Inflammatory macrophage treated with lipopolysaccharide for 4 hours (primary cell): ENCODE measurements around the gene METAP1D.
"Not testable (repeated sequence)": the region's sequence is repeated elsewhere in the genome, so short reads cannot be mapped to it uniquely, and the experiment has no call there.

Experiments used
- DNase-seq: peaks from one replicate; pipeline ENCODE4 v3.0.0-alpha.2; 2020

Gene METAP1D

DNA sequence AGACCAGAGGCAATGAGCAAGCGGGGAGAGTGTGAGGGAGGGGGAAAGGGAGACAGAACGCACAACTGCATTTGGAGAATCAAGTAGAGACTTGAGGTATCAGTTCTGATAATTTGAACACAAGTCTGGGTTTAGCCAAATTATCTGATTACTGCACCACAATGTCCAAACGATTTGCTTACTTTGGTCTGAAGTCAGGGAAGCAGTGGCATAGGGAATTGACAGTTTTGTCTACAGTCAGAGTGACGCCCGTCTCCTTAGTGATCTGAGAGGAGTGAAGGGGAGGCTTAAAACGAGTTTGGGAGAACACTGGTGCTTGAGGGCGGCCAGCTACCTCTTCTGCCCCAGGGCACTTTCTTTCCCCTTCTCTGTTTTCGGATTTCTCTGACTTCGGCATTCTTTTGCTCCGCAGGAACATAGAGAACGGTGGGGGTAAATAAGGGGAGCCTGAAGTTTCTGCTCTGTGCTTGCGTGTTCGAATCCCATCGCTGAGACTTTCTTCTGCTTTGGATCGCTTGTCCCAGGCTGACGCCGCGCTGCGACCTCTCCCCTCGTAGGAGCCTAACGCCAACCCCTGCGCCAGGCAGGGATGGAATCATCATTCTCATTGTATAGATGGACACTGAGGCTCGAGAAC, 105.8 kb downstream of the METAP1D start:
- DNase-seq, result no peak

DNA sequence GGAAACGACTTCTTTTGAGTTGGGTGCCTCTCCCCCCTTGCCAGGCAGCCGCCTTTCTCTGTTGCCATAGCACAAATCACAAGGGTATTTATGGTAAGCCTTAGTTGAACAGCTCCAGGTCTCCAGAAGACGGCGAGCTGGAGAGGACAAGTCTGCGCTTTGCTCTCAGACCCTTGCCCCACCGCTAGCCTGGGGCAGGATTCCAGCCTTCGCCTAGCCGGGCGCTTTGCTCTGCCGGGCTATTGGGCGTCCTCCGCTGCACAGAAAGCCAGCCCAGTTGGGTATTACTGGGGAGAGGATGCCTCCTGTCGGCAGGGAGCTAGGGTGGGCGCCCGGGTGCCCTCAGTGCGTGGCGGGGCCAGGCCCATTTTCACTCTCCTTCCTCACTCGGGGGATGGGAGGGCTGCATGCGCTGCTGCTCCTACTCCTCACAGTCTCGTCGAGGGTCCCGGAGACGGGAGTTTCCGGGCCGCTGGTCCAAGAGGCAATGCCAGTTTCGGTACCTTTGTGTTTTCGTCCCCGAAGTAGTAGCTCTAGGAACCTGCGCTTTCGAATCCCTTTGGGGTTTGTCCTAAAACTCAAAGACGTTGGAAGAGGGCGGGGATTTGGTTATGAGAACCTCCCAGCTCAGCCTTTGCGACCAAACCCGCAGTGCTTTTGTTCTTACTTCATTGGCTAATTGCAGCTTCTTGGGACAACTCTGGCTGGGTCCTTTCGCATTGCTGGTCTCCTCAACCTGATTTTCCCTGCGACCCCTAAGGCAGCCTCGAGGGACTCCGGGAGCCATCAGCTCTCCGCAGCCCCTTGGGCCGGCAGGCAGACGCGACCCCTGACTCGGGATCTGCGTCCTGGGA, 106.6 kb downstream of the METAP1D start:
- DNase-seq, result peak; percentile 59

DNA sequence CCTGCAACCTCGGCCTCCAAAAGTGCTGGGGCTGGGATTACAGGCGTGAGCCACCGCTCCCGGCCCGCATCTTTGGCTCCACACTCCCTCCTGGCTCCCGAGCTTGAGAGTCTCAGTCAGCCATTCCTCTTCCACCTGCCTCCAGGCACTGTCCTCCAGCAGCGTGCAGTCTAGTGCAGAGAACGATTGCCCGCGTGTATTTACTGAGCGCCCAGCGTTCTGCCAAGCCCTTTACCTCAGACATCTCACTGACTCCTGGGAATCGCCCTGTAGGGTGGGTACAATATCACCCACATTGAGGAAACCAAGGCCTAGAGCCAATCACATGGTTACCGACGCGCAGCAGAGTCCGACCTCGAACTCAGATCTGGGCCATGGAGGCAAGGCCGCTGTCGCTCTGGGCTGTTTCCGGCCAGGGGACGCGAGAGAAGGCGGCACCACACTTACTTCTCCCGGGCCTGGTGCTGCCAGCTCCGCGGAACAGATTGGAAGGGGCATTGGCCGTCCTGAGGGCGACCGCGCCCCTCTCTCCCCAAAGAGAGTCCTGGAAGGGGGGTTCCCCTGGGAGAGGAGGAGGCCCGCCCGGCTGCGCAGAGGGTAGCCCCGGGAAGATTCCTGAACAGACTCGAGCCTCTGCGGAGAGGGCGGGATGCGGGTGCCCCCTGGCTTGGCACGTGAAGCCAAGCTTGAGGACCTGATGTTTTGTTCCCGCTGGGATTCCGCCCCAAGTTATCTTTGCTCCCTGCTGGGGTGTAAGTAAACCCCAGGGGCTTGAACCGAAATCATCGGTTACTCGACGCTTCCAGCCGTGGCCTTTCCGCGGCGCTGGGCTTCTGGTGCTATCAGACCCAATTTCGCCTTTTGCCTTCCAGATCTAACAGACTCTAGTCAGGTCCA, 108.2 kb downstream of the METAP1D start:
- DNase-seq, result no peak

DNA sequence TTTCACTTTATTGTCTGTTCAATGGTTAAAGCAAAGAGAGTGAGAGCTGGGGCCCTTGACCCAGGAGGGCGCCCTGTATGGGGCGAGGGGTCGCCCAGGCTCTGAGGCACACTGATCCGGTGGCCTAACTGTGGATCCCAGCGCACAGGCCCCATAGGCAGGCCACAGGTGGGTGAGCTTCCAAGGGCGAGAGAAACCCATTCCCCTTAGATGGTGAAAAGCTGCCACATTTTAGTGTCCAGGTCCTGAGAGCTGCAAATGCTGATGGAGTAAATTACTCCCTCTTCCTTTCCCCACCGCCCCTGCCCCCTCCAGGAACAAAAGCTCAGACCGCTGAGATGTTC, 108.8 kb downstream of the METAP1D start:
- no peak for DNase-seq

GRCh38 chr2:172109256-172109987, 109.7 kb downstream of the METAP1D start:
- no peak for DNase-seq

DNA sequence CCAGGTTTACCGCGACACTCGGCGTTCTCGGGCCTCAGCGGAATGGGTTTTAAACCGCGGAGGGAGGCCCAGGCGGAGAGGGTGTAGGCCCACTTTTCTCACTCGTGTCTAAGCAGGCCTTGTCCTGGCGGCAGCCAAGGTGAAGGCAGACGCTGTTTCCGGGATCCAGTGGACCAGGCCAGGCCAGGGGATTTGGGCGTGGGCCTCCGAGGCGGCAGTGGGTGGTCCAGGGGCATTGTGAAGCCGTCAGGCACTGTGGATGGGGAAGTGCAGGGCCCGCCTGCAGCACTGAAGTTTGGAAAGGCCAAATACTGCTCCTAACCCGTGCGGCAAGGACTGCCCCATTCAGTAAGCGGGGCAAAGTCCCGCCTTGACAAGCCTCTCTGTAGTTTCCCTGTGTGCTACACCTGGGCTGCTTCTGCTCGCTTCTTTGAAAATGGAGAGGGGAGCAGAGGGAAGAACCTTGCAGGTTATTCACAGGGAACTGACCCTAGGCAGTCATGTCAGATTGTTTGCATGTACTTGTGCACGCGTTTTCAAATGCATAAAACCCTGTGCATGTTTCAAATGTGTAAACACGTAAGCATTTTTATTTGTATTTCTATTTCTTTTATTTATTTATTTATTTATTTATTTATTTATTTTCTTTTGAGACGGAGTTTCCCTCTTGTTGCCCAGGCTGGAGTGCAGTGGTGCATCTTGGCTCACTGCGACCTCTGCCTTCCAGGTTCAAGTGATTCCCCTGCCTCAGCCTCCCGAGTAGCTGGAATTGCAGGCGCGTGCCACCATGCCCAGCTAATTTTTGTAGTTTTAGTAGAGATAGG, 110.4 kb downstream of the METAP1D start:
- no peak for DNase-seq

- DNase-seq, result no peak
Measured at GRCh38 chr2:172113617-172114016, 113.9 kb downstream of the METAP1D start.

GRCh38 chr2:172114176-172114575, 114.4 kb downstream of the METAP1D start:
- not testable (repeated sequence) for DNase-seq

GRCh38 chr2:172114579-172114978, 114.8 kb downstream of the METAP1D start:
- DNase-seq, result no peak

- DNase-seq, result no peak
Measured at GRCh38 chr2:172116107-172116506, 116.4 kb downstream of the METAP1D start.

DNA sequence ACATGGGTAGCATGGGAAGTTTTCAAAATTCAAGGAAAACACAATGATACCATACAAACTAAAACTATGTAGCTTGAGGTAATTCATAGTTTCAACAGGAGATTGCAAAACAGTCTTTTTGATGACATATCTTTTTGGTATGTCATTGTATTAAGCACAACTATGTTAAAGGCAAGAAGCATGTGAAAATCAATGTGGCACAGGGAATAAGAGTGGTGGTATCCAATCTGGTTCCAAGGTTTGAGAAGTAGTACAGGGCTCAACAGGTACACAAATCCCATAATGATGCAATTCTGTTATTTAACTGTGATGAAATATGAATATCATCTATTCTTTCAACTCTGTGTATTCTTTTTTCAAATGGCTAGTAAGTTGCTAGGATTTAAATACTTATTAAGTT, 119.3 kb downstream of the METAP1D start:
- DNase-seq, result peak; percentile 55

DNA sequence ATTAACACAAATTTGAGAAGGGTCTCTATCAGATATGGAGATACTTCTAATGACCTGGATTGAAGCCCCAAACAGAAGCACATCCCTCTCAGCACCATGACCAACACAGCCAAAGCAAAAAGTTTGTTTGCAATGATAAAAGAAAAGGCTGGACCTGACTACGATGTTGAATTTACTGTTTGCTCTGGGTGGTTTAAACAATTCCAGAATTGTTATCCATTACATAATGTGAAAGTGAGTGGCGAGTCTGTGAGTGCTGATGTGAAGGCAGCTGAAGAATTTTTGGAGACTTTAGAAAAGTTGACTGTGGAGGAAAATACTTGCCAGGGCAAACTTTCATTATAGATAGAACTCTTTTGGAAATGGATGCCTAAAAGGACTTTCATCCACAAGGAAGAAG, 120.4 kb downstream of the METAP1D start:
- DNase-seq, result no peak

DNA sequence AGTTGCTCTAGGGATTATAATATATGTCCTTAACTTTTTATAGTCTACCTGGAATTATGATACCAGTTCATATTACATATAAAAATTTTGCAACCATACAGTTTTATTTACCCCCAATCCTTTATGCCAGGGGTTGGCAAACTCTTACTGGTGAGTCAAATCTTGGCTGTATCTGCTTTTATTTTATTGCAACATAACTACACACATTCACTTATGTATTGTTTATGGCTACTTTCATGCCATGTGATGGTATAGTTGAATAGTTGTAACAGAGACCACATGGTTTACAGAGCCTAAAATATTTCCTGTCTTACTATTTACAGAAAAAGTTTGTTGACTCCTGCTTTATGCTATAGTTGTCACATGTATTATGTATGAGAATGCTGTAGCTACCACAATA, 128.7 kb downstream of the METAP1D start:
- DNase-seq, result no peak

GRCh38 chr2:172129404-172129803, 129.7 kb downstream of the METAP1D start:
- DNase-seq, result no peak
